Activated CD4-positive, CD25-positive, alpha-beta regulatory T cell treated with anti-CD3 and anti-CD28 coated beads, Interleukin-2, amount 50 U/mL, for 16 hours (primary cell): Measurements from ENCODE around the gene NPAS3.

Experiments used
- DNase-seq: peaks from one replicate; pipeline ENCODE4 v3.0.0-alpha.2; 2020; ENCODE audit warnings: low read depth, low spot score

Gene NPAS3

DNA sequence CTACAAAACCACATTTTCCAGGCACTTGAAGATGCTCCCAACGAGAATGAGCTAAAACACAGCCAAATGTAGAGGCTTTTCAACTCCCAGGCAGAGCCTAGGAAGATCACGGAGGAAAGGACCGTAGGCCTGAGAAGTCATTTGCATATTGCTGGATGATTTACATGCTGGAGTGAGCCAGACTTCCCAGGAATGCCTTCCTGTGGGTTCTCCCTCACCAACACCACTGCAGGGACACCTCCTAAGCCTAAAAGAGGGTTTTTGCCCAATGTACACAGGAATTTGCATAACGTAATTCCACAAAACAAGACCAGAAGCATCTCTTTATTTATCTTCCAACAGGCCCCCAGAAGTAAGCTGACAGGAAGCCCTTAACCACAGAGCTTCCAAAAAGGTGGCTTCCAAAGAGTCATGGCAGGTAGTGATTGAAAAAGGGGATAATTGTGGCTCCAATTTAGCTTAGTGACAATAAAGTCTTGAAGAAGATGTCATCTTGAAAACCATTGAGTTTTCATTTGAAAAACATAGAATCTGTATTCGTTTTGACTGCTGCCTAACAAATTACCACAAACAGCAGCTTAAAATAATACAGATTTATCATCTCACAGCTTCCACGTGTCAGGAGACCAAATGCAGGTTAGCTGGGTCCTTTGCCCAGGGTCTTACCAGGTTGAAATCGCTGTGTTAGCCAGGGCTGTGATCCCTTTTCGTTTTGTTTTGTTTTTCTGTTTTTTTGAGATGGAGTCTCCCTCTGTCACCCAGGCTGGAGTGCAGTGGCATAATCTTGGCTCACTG lies 896.0 kb downstream of the NPAS3 start:
- no peak for DNase-seq

GRCh38 chr14:33835261-33835655 lies 896.6 kb downstream of the NPAS3 start:
- no peak for DNase-seq

- no peak for DNase-seq
Observed at GRCh38 chr14:33835677-33836076, 897.0 kb downstream of the NPAS3 start.

- no peak for DNase-seq
Observed at GRCh38 chr14:33836203-33836899, 897.7 kb downstream of the NPAS3 start.

GRCh38 chr14:33836900-33837577 lies 898.4 kb downstream of the NPAS3 start:
- no peak for DNase-seq

- no peak for DNase-seq
Observed at GRCh38 chr14:33837943-33838683, 899.4 kb downstream of the NPAS3 start.

DNA sequence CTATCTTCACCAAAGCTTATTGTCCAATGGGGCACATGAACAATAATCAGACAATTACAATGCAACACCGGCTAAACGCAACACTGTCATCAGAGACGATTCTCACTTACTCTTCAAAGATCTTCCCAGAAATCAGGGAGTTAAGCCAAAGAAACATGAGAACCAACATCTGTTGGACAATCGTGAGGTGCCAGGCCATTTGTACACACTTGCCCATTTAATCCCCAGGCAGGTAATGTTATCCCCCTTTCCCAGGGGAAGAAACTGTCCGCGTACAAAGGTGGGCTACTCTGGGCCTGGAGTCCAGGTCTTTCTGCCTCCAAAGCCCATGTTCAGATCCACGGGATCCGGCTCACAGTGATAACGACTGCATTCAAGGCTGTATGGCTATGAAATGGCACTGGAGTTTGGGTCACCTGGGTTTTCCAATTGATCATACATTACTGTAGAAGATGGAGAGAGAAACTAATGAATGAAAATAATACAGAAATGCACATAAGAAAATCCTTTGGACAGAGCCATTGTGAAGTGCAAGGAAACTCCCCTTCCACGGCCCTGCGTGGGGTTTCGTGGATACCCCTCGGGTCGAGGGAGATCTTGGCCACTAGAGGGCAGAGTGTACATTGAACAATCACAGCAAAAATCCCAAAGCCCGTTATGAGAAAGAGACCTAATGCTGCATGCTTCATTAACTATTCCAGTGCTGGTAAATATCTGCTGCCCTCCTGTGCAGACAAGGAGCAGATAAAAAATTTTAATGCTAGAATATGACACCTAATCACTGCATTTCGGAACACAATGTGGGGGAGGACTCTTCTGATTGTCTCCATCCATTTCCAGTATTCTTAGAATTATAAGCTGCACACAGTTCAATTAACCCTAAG lies 900.8 kb downstream of the NPAS3 start:
- DNase-seq: no peak

DNA sequence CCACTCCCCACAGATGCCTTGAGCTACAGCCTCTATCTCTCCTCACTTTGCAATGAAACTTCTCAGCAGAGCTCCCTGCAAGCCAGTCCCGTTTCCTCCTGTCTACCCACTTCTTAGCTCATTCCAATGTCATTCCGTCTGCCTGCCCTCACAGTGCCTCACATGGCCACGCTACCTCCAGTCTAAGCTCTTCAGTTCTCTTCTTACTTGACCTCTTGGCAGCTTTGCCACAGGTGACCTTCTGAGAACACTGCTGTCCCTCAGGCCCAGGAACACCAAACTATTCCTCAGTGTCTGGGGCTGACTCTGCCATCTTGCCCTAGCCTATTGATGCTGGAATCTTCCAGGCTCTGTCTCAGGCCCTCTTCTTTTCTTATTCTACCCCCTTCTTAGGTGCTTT lies 902.1 kb downstream of the NPAS3 start:
- DNase-seq: no peak

- DNase-seq: no peak
Observed at GRCh38 chr14:33842299-33842698, 903.6 kb downstream of the NPAS3 start.

GRCh38 chr14:33844118-33844517 lies 905.4 kb downstream of the NPAS3 start:
- no peak for DNase-seq

GRCh38 chr14:33846100-33846824 lies 907.6 kb downstream of the NPAS3 start:
- DNase-seq: no peak

- no peak for DNase-seq
Observed at GRCh38 chr14:33847066-33847465, 908.4 kb downstream of the NPAS3 start.

GRCh38 chr14:33848009-33848408 lies 909.3 kb downstream of the NPAS3 start:
- DNase-seq: no peak

DNA sequence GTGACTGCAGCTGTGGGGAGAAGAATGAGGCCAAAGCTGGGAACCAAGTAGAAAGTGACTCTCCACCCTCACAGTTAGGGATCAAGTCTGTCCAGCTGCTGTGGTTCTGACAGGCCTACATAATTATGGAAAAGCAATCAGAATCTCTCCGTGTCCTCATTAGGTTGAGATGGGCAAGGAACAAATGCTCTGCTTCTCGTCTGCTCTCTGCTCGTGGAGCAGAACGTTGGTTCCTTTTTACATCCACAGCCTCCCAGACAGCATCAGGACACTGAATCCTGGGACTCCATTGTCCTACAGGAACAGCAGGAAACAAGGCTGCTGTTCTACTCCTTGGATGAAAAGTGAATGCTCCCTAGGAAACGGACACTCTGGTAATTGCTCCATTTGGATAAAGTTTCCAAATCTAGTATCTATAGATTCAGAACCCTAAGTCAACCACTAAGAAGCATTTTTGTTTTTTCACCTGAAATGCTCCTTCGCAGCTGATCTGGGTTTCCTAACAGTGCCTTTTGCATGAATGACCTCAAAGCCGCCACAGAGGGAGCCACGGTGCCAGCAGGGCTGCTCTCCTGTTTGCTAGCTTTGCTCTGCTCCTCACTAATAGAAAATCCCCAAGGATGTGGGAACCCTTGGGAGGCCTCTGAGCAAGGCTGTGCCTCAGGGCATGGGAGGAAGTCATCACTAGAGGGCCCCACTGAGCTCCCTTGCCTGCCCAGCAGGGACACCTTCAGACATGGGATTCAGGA lies 910.2 kb downstream of the NPAS3 start:
- DNase-seq: no peak

- no peak for DNase-seq
Observed at GRCh38 chr14:33849455-33849801, 910.7 kb downstream of the NPAS3 start.

GRCh38 chr14:33850826-33851225 lies 912.1 kb downstream of the NPAS3 start:
- DNase-seq: no peak

DNA sequence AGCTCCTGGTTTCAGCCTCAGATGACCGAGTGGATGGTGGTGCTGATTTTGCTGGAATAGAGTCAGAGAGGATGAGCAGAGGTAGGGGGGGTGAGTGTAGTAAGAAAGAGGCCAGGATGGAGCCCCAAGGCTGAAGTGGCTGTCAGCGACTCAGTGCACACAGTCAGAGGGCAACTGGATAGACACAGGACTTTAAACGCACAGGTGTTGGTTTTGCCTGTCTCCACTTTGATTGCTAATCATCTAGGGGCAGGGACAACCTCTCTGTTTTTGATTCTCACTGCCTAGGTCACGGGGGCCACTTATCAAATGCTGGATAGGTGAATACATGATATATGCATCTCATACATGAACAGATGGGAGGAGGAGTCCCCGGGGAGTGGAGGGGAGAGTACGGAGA lies 912.7 kb downstream of the NPAS3 start:
- DNase-seq: no peak

DNA sequence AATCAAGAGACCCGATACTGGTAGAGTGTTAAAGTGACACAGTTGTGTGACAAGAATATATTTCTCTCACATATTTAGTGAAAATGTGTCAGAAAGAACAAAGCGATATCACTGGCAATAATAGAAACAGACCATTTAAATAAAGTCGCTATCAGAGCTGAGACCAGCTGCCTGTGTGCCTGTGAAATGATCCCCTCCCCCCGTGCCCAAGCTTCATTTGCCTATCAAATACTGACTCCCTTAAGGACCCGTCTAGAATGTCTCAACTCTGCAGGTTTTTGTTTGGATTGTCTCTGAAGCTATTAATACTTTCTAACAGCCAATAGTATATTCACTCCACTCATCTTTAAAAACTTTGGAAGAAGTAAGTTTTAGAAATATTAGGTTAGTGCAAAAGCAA lies 913.3 kb downstream of the NPAS3 start:
- no peak for DNase-seq
